Measurements from ENCODE around the gene SP100. TPM values are rescaled to one million over a fixed set of nuclear protein-coding genes. Genes with fewer than 3 reads are reported as not detected.
A peak's percentile ranks its signal among the peaks of the same experiment; 100 is the strongest.

SP100 gene
- total RNA-seq, 1 donor from 2014 or later: 8.3 TPM

- no peak for DNase-seq (ENCODE audit: low spot score)
- H3K4me3 Mint-ChIP-seq (ENCODE audit: unreplicated experiment): no peak overlapping the region
- H3K27me3 Mint-ChIP-seq (ENCODE audit: unreplicated experiment): peaks cover 7% of the 10 kb centered on the region
- TF ChIP-seq, protein P1, sequence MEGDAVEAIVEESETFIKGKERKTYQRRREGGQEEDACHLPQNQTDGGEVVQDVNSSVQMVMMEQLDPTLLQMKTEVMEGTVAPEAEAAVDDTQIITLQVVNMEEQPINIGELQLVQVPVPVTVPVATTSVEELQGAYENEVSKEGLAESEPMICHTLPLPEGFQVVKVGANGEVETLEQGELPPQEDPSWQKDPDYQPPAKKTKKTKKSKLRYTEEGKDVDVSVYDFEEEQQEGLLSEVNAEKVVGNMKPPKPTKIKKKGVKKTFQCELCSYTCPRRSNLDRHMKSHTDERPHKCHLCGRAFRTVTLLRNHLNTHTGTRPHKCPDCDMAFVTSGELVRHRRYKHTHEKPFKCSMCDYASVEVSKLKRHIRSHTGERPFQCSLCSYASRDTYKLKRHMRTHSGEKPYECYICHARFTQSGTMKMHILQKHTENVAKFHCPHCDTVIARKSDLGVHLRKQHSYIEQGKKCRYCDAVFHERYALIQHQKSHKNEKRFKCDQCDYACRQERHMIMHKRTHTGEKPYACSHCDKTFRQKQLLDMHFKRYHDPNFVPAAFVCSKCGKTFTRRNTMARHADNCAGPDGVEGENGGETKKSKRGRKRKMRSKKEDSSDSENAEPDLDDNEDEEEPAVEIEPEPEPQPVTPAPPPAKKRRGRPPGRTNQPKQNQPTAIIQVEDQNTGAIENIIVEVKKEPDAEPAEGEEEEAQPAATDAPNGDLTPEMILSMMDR (IDR thresholded peaks at IDR 0.05; ENCODE audit: unreplicated experiment): no peak
- H3K36me3 Mint-ChIP-seq (ENCODE audit: low read depth, unreplicated experiment): peaks cover 21% of the 10 kb centered on the region
- H3K4me1 Mint-ChIP-seq (ENCODE audit: unreplicated experiment): no peaks in the 10 kb centered on the region
- H3K27ac Mint-ChIP-seq (ENCODE audit: unreplicated experiment): no peak overlapping the region
- H3K9me3 Mint-ChIP-seq (ENCODE audit: unreplicated experiment): peaks cover 22% of the 10 kb centered on the region
Observed at GRCh38 chr2:230570987-230571386, 155.0 kb downstream of the SP100 start.

DNA sequence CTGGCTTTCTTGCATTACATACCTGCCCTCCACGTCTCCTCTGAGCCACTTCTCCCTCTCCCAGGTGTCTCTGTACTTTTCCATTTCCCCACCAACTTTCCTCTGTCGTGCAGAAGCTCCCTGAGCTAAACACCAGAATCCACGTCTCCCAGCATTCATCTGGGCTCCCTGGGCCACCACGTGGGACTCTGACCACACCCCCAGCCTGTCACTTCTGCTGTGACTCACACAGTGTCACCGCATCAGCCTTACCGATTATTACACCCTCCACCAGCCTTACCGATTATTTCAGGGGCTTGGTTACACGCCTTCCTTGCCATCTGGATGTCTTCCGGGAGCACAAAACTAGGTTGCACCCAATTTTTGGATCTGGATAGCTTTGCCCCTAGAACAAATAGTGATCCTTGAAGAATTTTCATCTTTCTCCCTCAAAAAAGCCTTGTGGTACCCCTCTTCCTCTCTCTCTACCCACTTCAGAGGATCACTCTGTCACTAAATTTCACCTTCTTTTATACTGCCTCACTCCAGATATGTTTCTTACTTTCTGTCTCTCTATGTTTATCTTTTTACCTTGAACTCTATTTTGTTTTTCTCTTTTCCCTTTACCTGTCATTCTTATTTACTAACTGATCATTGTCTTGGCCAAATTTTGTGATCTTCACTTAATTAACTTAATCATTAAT, 159.8 kb downstream of the SP100 start:
- Mint-ChIP-seq H3K27me3 (ENCODE audit: unreplicated experiment) (peaks cover 8% of the 10 kb centered on the region), H3K4me3 (ENCODE audit: unreplicated experiment) (peak overlapping the region; percentile 21), H3K4me1 (ENCODE audit: unreplicated experiment) (peaks cover 4% of the 10 kb centered on the region), H3K9me3 (ENCODE audit: unreplicated experiment) (peaks cover 21% of the 10 kb centered on the region), H3K27ac (ENCODE audit: unreplicated experiment) (no peak overlapping the region), H3K36me3 (ENCODE audit: low read depth, unreplicated experiment) (peaks cover 20% of the 10 kb centered on the region)
- TF ChIP-seq, protein P1 (IDR thresholded peaks at IDR 0.05; ENCODE audit: unreplicated experiment): no peak
- no peak for DNase-seq (ENCODE audit: low spot score)

DNA sequence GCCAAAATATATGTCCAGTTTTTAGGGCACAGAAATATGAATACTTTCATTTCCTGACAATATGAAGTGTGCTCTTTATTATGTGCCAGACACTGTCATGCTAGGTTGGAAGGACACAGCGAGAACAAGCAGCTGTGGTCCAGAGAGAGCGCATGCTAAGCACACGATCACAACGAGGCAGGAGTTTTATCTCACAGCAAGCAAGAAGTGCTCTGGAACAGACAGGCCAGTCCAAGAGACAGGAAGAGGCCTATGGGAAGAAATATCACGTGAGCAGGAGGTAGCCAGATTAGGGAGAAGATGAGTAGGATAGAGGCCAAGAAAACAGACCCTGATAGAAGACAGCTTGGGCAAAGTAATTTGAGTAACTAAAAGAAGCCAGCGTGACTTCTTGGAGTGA, 161.1 kb downstream of the SP100 start:
- TF ChIP-seq, protein P1 (IDR thresholded peaks at IDR 0.05; ENCODE audit: unreplicated experiment): no peak
- Mint-ChIP-seq H3K36me3 (ENCODE audit: low read depth, unreplicated experiment) (peaks cover 19% of the 10 kb centered on the region), H3K9me3 (ENCODE audit: unreplicated experiment) (peaks cover 18% of the 10 kb centered on the region), H3K27ac (ENCODE audit: unreplicated experiment) (no peak overlapping the region), H3K4me1 (ENCODE audit: unreplicated experiment) (peaks cover 4% of the 10 kb centered on the region), H3K4me3 (ENCODE audit: unreplicated experiment) (no peak overlapping the region), H3K27me3 (ENCODE audit: unreplicated experiment) (peaks cover 8% of the 10 kb centered on the region)
- no peak for DNase-seq (ENCODE audit: low spot score)

GRCh38 chr2:230578106-230578505, 162.1 kb downstream of the SP100 start:
- Mint-ChIP-seq H3K27me3 (ENCODE audit: unreplicated experiment) (peaks cover 8% of the 10 kb centered on the region), H3K27ac (ENCODE audit: unreplicated experiment) (no peak overlapping the region), H3K4me1 (ENCODE audit: unreplicated experiment) (peaks cover 4% of the 10 kb centered on the region), H3K36me3 (ENCODE audit: low read depth, unreplicated experiment) (peaks cover 19% of the 10 kb centered on the region), H3K9me3 (ENCODE audit: unreplicated experiment) (peaks cover 18% of the 10 kb centered on the region), H3K4me3 (ENCODE audit: unreplicated experiment) (no peak overlapping the region)
- TF ChIP-seq, protein P1 (IDR thresholded peaks at IDR 0.05; ENCODE audit: unreplicated experiment): no peak
- DNase-seq (ENCODE audit: low spot score): peak; percentile 11

DNA sequence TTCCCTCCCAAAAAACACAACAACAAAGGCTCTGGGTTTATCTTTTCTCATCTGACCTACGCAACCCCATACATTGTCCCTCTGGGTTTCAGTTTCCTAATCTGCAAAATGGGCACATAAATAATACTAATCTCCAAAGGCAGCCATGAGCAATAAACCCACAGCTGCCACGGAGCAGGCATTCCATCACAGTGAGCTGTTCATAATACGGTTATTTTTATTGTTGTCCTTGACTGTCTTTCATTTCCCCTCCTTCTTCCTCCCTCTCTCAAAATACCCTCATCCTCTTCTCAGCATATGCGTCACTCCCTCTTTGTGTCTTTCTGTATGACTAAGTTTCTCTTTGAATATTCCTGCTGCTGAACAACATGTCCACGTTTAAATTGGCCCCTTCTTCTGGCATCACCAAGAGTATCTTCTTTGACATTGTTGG, 166.9 kb downstream of the SP100 start:
- DNase-seq (ENCODE audit: low spot score): no peak
- TF ChIP-seq, protein P1 (IDR thresholded peaks at IDR 0.05; ENCODE audit: unreplicated experiment): no peak
- H3K4me3 Mint-ChIP-seq (ENCODE audit: unreplicated experiment): no peak overlapping the region
- H3K27me3 Mint-ChIP-seq (ENCODE audit: unreplicated experiment): peaks cover 4% of the 10 kb centered on the region
- H3K9me3 Mint-ChIP-seq (ENCODE audit: unreplicated experiment): no peaks in the 10 kb centered on the region
- no peaks in the 10 kb centered on the region for H3K36me3 Mint-ChIP-seq (ENCODE audit: low read depth, unreplicated experiment)
- H3K27ac Mint-ChIP-seq (ENCODE audit: unreplicated experiment): no peak overlapping the region
- peaks cover 24% of the 10 kb centered on the region for H3K4me1 Mint-ChIP-seq (ENCODE audit: unreplicated experiment)

All from endothelial cell (in vitro differentiated cells).